ENCODE results near the gene OR10A5. TPM values are rescaled to one million over a fixed set of nuclear protein-coding genes. Genes with fewer than 3 reads are reported as not detected.
A peak's percentile ranks its signal among the peaks of the same experiment; 100 is the strongest.
"Not testable (repeated sequence)": the region's sequence is repeated elsewhere in the genome, so short reads cannot be mapped to it uniquely, and the experiment has no call there.

Gene OR10A5
- total RNA-seq, result not detected in 2 replicates
- not detected for polyA plus RNA-seq (2012)

GRCh38 chr11:6845383-6845782 lies at the start of gene OR10A5:
Gene OR10A5 (plus strand): TSS chr11:6845683. CDS start chr11:6845683, 0 bp downstream.
- DNase-seq (ENCODE audit: low read depth), result no peak

- DNase-seq (ENCODE audit: low read depth), result no peak
Measured at GRCh38 chr11:6799402-6799801, 46.1 kb upstream of the OR10A5 start, which contains the start of gene OR6A2. Gene OR6A2 (minus strand): TSS chr11:6799689. CDS start chr11:6795708, 3,981 bp downstream.

GRCh38 chr11:6801075-6801474 lies 44.4 kb upstream of the OR10A5 start:
- DNase-seq (ENCODE audit: low read depth), result not testable (repeated sequence)

- DNase-seq (ENCODE audit: low read depth), result peak; percentile 56
Measured at GRCh38 chr11:6812390-6813005, 33.0 kb upstream of the OR10A5 start.

GRCh38 chr11:6813656-6814055 lies 31.8 kb upstream of the OR10A5 start:
- no peak for DNase-seq (ENCODE audit: low read depth)

- no peak for DNase-seq (ENCODE audit: low read depth)
Measured at GRCh38 chr11:6817694-6818093, 27.8 kb upstream of the OR10A5 start.

- DNase-seq (ENCODE audit: low read depth), result no peak
Measured at GRCh38 chr11:6818967-6819366, 26.5 kb upstream of the OR10A5 start.

GRCh38 chr11:6824136-6824823 lies 21.2 kb upstream of the OR10A5 start:
- DNase-seq (ENCODE audit: low read depth), result no peak

- DNase-seq (ENCODE audit: low read depth), result no peak
Measured at GRCh38 chr11:6825231-6825744, 20.2 kb upstream of the OR10A5 start.

- DNase-seq (ENCODE audit: low read depth), result no peak
Measured at GRCh38 chr11:6828103-6828502, 17.4 kb upstream of the OR10A5 start.

GRCh38 chr11:6833356-6833755 lies 12.1 kb upstream of the OR10A5 start:
- no peak for DNase-seq (ENCODE audit: low read depth)

GRCh38 chr11:6834021-6834420 lies 11.5 kb upstream of the OR10A5 start:
- DNase-seq (ENCODE audit: low read depth), result no peak

GRCh38 chr11:6841694-6842093 lies 3.8 kb upstream of the OR10A5 start:
- DNase-seq (ENCODE audit: low read depth), result no peak

GRCh38 chr11:6843670-6844069 lies 1.8 kb upstream of the OR10A5 start:
- DNase-seq (ENCODE audit: low read depth), result no peak

GRCh38 chr11:6844356-6844755 lies 1.1 kb upstream of the OR10A5 start:
- DNase-seq (ENCODE audit: low read depth), result peak; percentile 8

- DNase-seq (ENCODE audit: low read depth), result no peak
Measured at GRCh38 chr11:6850526-6850925, 5.0 kb downstream of the OR10A5 start.

- not testable (repeated sequence) for DNase-seq (ENCODE audit: low read depth)
Measured at GRCh38 chr11:6854801-6855200, 9.3 kb downstream of the OR10A5 start.

- peak; percentile 1 for DNase-seq (ENCODE audit: low read depth)
Measured at GRCh38 chr11:6855971-6856541, 10.6 kb downstream of the OR10A5 start.

- DNase-seq (ENCODE audit: low read depth), result no peak
Measured at GRCh38 chr11:6856871-6857270, 11.4 kb downstream of the OR10A5 start.

- DNase-seq (ENCODE audit: low read depth), result peak; percentile 26
Measured at GRCh38 chr11:6862961-6863360, 17.5 kb downstream of the OR10A5 start, which contains the start of gene OR10A2. Gene OR10A2 (plus strand): TSS chr11:6863057. CDS start chr11:6869755, 6,698 bp downstream.

- peak; percentile 18 for DNase-seq (ENCODE audit: low read depth)
Measured at GRCh38 chr11:6864438-6864837, 19.0 kb downstream of the OR10A5 start.

GRCh38 chr11:6871278-6871677 lies 25.8 kb downstream of the OR10A5 start:
- DNase-seq (ENCODE audit: low read depth), result no peak

Measured in myocyte (in vitro differentiated cells).